Progenitor cell of endocrine pancreas (in vitro differentiated cells): ENCODE data around the gene STK24. TPM values are rescaled to one million over a fixed set of nuclear protein-coding genes. Genes with fewer than 3 reads are reported as not detected.

Source experiments
- DNase-seq: peaks from one replicate; pipeline ENCODE4 v3.0.0; 2021; ENCODE audit warnings: low spot score; ENCODE audit not compliant: unreplicated experiment
- H3K27ac Mint-ChIP-seq: 2 replicates; pipeline ENCODE4 v1.8.0; 2021; ENCODE audit warnings: mild to moderate bottlenecking, moderate library complexity, mixed read lengths
- H3K27me3 Mint-ChIP-seq: 2 replicates; pipeline ENCODE4 v1.8.0; 2021; ENCODE audit warnings: mixed read lengths
- H3K36me3 Mint-ChIP-seq: 2 replicates; pipeline ENCODE4 v1.8.0; 2022; ENCODE audit warnings: mixed read lengths; ENCODE audit not compliant: insufficient read depth
- H3K4me1 Mint-ChIP-seq: 2 replicates; pipeline ENCODE4 v1.8.0; 2021; ENCODE audit warnings: low read depth, mixed read lengths
- H3K4me3 Mint-ChIP-seq: 2 replicates; pipeline ENCODE4 v1.8.0; 2021; ENCODE audit warnings: low read depth, mild to moderate bottlenecking, moderate library complexity, mixed read lengths
- H3K9me3 Mint-ChIP-seq: 2 replicates; pipeline ENCODE4 v1.8.0; 2021; ENCODE audit warnings: low read depth, mixed read lengths
- CTCF ChIP-seq: fragments of 200-600 bp; sonication (generic); IDR thresholded peaks from one replicate; pipeline ENCODE4 v1.5.0; 2021; ENCODE audit warnings: antibody characterized with exemption, mild to moderate bottlenecking; ENCODE audit not compliant: unreplicated experiment
- total RNA-seq: library from RNA; stranded (reverse); gene quantifications from 2 replicates; pipeline ENCODE4 v1.2.1, GENCODE V29; 2021

STK24 gene
- total RNA-seq, 1 donor from 2014 or later, result 113 TPM

GRCh38 chr13:98434060-98434459 is 142.8 kb downstream of the STK24 start:
- no peak for TF ChIP-seq CTCF
- Mint-ChIP-seq H3K27ac (peak overlapping the region; percentile 63), H3K4me1 (peaks cover 8% of the 10 kb centered on the region), H3K9me3 (no peaks in the 10 kb centered on the region), H3K36me3 (peaks cover 28% of the 10 kb centered on the region), H3K27me3 (no peaks in the 10 kb centered on the region), H3K4me3 (no peak overlapping the region)
- DNase-seq, result no peak

- Mint-ChIP-seq H3K4me3 (no peak overlapping the region), H3K27ac (peak overlapping the region; percentile 63), H3K36me3 (peaks cover 30% of the 10 kb centered on the region), H3K27me3 (no peaks in the 10 kb centered on the region), H3K9me3 (no peaks in the 10 kb centered on the region), H3K4me1 (peaks cover 10% of the 10 kb centered on the region)
- no peak for DNase-seq
- no peak for TF ChIP-seq CTCF
These were observed 143.3 kb downstream of the STK24 start for GRCh38 chr13:98433654-98434053.

GRCh38 chr13:98432638-98433037 is 144.3 kb downstream of the STK24 start:
- H3K4me1 Mint-ChIP-seq, result peaks cover 12% of the 10 kb centered on the region

GRCh38 chr13:98429977-98430736 is 146.8 kb downstream of the STK24 start:
- Mint-ChIP-seq H3K4me1 (peaks cover 12% of the 10 kb centered on the region), H3K27ac (peak overlapping the region; percentile 80), H3K4me3 (no peak overlapping the region), H3K36me3 (peaks cover 31% of the 10 kb centered on the region), H3K27me3 (no peaks in the 10 kb centered on the region), H3K9me3 (no peaks in the 10 kb centered on the region)
- no peak for TF ChIP-seq CTCF
- DNase-seq, result no peak

More at GRCh38 chr13:98432638-98433037, 144.3 kb downstream of the STK24 start:
- Mint-ChIP-seq H3K4me3 (no peak overlapping the region), H3K36me3 (peaks cover 34% of the 10 kb centered on the region), H3K9me3 (no peaks in the 10 kb centered on the region), H3K27ac (peak overlapping the region; percentile 73), H3K27me3 (no peaks in the 10 kb centered on the region)
- no peak for TF ChIP-seq CTCF
- DNase-seq, result no peak

GRCh38 chr13:98429531-98429930 is 147.4 kb downstream of the STK24 start:
- H3K36me3 Mint-ChIP-seq, result peaks cover 36% of the 10 kb centered on the region
- peak overlapping the region; percentile 24 for H3K27ac Mint-ChIP-seq
- TF ChIP-seq CTCF, result no peak
- H3K9me3 Mint-ChIP-seq, result no peaks in the 10 kb centered on the region
- no peak overlapping the region for H3K4me3 Mint-ChIP-seq
- peaks cover 12% of the 10 kb centered on the region for H3K4me1 Mint-ChIP-seq
- no peaks in the 10 kb centered on the region for H3K27me3 Mint-ChIP-seq
- no peak for DNase-seq
